Choroid plexus epithelial cell (primary cell): ENCODE measurements around the gene SIPA1.
A peak's percentile ranks its signal among the peaks of the same experiment; 100 is the strongest.

Experiments
- DNase-seq: peaks from one replicate; pipeline ENCODE4 v3.0.0-alpha.2; 2010; ENCODE audit warnings: low read depth
- H3K4me3 ChIP-seq: 2 replicates; pipeline ENCODE4 v1.5.1; 2011; ENCODE audit warnings: low read depth, mild to moderate bottlenecking, control low read depth, low read length, moderate library complexity
- CTCF ChIP-seq: conservative IDR thresholded peaks from 2 replicates; pipeline ENCODE4 v1.5.1; 2011; ENCODE audit warnings: low read depth, mild to moderate bottlenecking, control low read depth, inconsistent platforms, low read length, moderate library complexity

The SIPA1 gene

GRCh38 chr11:65645710-65646109 is 7.8 kb downstream of the SIPA1 start:
- peak; percentile 65 for DNase-seq
- H3K4me3 ChIP-seq = no peak overlapping the region
- no peak for TF ChIP-seq CTCF

GRCh38 chr11:65646288-65646957 is 8.5 kb downstream of the SIPA1 start:
- no peak for TF ChIP-seq CTCF
- no peak for DNase-seq
- H3K4me3 ChIP-seq = peak overlapping the region; percentile 59

DNA sequence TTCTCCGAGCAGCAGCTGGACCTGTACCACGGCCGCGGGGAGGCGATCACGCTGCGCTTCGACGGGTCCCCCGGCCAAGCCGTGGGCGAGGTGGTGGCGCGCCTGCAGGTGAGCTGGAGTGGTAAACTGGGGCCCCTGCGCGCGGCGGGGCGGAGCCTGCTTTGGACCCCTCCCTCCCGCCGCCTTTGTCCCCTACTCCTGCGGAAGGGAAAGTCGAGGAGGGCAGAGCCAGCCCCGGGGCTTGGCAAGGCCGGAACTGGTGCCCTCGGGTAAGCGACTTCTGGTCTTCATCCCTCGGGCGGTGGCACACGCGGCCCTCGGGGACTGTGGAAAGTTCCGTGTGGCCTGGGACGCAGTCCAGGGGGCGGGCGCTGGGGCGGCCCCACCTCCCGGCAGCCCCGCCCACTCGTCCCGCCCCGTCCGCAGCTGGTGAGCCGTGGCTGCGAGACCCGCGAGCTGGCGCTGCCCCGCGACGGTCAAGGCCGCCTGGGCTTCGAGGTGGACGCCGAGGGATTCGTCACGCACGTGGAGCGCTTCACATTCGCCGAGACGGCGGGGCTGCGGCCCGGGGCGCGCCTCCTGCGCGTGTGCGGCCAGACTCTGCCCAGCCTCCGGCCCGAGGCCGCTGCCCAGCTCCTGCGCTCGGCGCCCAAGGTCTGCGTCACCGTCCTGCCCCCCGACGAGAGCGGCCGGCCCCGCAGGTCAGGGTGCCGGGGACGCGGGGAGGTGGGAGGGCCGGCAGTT is 9.2 kb downstream of the SIPA1 start:
- H3K4me3 ChIP-seq = peak overlapping the region; percentile 59
- DNase-seq = peak; percentile 52
- no peak for TF ChIP-seq CTCF

- DNase-seq = no peak
- H3K4me3 ChIP-seq = no peak overlapping the region
- no peak for TF ChIP-seq CTCF
Measured at GRCh38 chr11:65648997-65649493, 11.1 kb downstream of the SIPA1 start.

GRCh38 chr11:65649656-65650546 is 12.0 kb downstream of the SIPA1 start:
- no peak overlapping the region for H3K4me3 ChIP-seq
- DNase-seq = no peak
- no peak for TF ChIP-seq CTCF

GRCh38 chr11:65650547-65651338 is 12.8 kb downstream of the SIPA1 start:
- TF ChIP-seq CTCF = no peak
- no peak for DNase-seq
- H3K4me3 ChIP-seq = no peak overlapping the region
